PC-3 (cell line): ENCODE results near the gene AHSA1. TPM values are rescaled to one million over a fixed set of nuclear protein-coding genes. Genes with fewer than 3 reads are reported as not detected.
A peak's percentile ranks its signal among the peaks of the same experiment; 100 is the strongest.

Experiments
- ATAC-seq: fragments of 200-7000 bp; cut with Tn5 transposase; 2 replicates; pipeline ENCODE4 v1.9.1; 2020; ENCODE audit warnings: mild to moderate bottlenecking, moderate library complexity
- BruUV-seq: library from RNA; stranded (reverse); fragments of 400-500 nt; replicated peaks from 2 replicates; lab custom pipeline; 2021; lab: Mats Ljungman, UMichigan
- CTCF ChIA-PET: fragments of 300-600 bp; sonication (Branson Sonifier 250); formaldehyde crosslinking; loops from one replicate; lab custom pipeline; 2022; ENCODE audit warnings: antibody characterized with exemption; lab: Charles Lee
- POLR2A ChIA-PET: fragments of 300-600 bp; sonication (Branson Sonifier 250); formaldehyde crosslinking; loops from one replicate; lab custom pipeline; 2022; ENCODE audit warnings: antibody characterized with exemption; ENCODE audit not compliant: unreplicated experiment; lab: Charles Lee
- DNase-seq: peaks from one replicate; pipeline ENCODE4 v3.0.0-alpha.2; 2015
- H2AFZ ChIP-seq: fragments of 300-600 bp; sonication (generic); 2 replicates; pipeline ENCODE4 v1.6.0; 2016; ENCODE audit warnings: antibody characterized with exemption, low read length
- H3F3A ChIP-seq: fragments of 300-600 bp; sonication (generic); one replicate; pipeline ENCODE4 v1.6.0; 2017; ENCODE audit warnings: antibody characterized with exemption, low read length, control low read depth, mild to moderate bottlenecking; ENCODE audit not compliant: unreplicated experiment
- H3K27ac ChIP-seq: fragments of 300-600 bp; sonication (generic); 2 replicates; pipeline ENCODE4 v1.5.1; 2016; ENCODE audit warnings: mild to moderate bottlenecking, low read length
- H3K27me3 ChIP-seq: fragments of 300-600 bp; sonication (generic); 2 replicates; pipeline ENCODE4 v1.6.1; 2016; ENCODE audit warnings: low read length, mixed read lengths
- H3K36me3 ChIP-seq: fragments of 300-600 bp; sonication (generic); 2 replicates; pipeline ENCODE4 v1.6.1; 2016; ENCODE audit warnings: low read depth, mixed run types, low read length, mixed read lengths
- H3K4me1 ChIP-seq: fragments of 300-600 bp; sonication (generic); 2 replicates; pipeline ENCODE4 v1.5.1; 2016; ENCODE audit warnings: low read length; ENCODE audit not compliant: insufficient read depth
- H3K4me2 ChIP-seq: fragments of 300-600 bp; sonication (generic); 2 replicates; pipeline ENCODE4 v1.6.0; 2016; ENCODE audit warnings: low read length
- H3K4me3 ChIP-seq: fragments of 300-600 bp; sonication (generic); 2 replicates; pipeline ENCODE4 v1.5.1; 2016; ENCODE audit warnings: mild to moderate bottlenecking, low read length, mixed read lengths
- H3K79me2 ChIP-seq: fragments of 300-600 bp; sonication (generic); 2 replicates; pipeline ENCODE4 v1.6.1; 2017; ENCODE audit warnings: low read length, mixed read lengths
- H3K9ac ChIP-seq: fragments of 300-600 bp; sonication (generic); 2 replicates; pipeline ENCODE4 v1.6.0; 2016; ENCODE audit warnings: mild to moderate bottlenecking, low read length
- H3K9me2 ChIP-seq: fragments of 300-600 bp; sonication (generic); replicated peaks from 2 replicates; pipeline ENCODE4 v1.6.1; 2016; ENCODE audit warnings: mixed run types, low read length, mixed read lengths
- H3K9me3 ChIP-seq: fragments of 300-600 bp; sonication (generic); 2 replicates; pipeline ENCODE4 v1.6.1; 2016; ENCODE audit warnings: low read length, mixed read lengths
- H4K20me1 ChIP-seq: fragments of 300-600 bp; sonication (generic); 2 replicates; pipeline ENCODE4 v1.6.1; 2016; ENCODE audit warnings: low read length, mixed read lengths
- CTCF ChIP-seq: fragments of 300-600 bp; sonication (generic); conservative IDR thresholded peaks from 2 replicates; pipeline ENCODE4 v1.5.1; 2017; ENCODE audit warnings: antibody characterized with exemption, low read depth, mild to moderate bottlenecking, low read length
- EZH2 ChIP-seq: fragments of 300-600 bp; sonication (generic); IDR thresholded peaks from one replicate; pipeline ENCODE4 v1.6.1; 2017; ENCODE audit warnings: antibody characterized with exemption, mild to moderate bottlenecking, low read length; ENCODE audit not compliant: unreplicated experiment
- EZH2phosphoT487 ChIP-seq: fragments of 300-600 bp; sonication (generic); IDR thresholded peaks from 2 replicates; pipeline ENCODE4 v1.6.1; 2018; ENCODE audit warnings: mild to moderate bottlenecking, antibody characterized with exemption, low read length, borderline replicate concordance
- intact Hi-C: fragments of 100-400 bp; cut with micrococcal nuclease; formaldehyde crosslinking; loops from 2 replicates; pipeline ENCODE4 v1.9.0; 2023
- total RNA-seq: library from RNA; depleted of rRNA; stranded (reverse); fragments of >200 nt; gene quantifications from 2 replicates; pipeline ENCODE4 v1.2.3, GENCODE V29; 2014

Gene AHSA1
- total RNA-seq, 1 experiment from 2014 or later, result 215 TPM

GRCh38 chr14:77485256-77485655 lies 27.4 kb downstream of the AHSA1 start:
- ChIA-PET CTCF (no interaction called here), POLR2A (no interaction called here)
- ATAC-seq (peak; percentile 69), DNase-seq (peak; percentile 7)
- H3K36me3 ChIP-seq, result no peaks in the 10 kb centered on the region
- H3K9me2 ChIP-seq, result no peaks in the 10 kb centered on the region
- H3K4me3 ChIP-seq, result no peak overlapping the region
- no peaks in the 10 kb centered on the region for H3K27me3 ChIP-seq
- no peak overlapping the region for H2AFZ ChIP-seq
- H4K20me1 ChIP-seq, result no peaks in the 10 kb centered on the region
- H3K79me2 ChIP-seq, result no peaks in the 10 kb centered on the region
- no peak overlapping the region for H3K9ac ChIP-seq
- no peaks in the 10 kb centered on the region for H3F3A ChIP-seq
- intact Hi-C loops, result no loop called here
- H3K27ac ChIP-seq, result no peak overlapping the region
- H3K4me2 ChIP-seq, result no peak overlapping the region
- no peaks in the 10 kb centered on the region for H3K4me1 ChIP-seq
- no peaks in the 10 kb centered on the region for H3K9me3 ChIP-seq
- TF ChIP-seq EZH2 (no peak), CTCF (no peak), EZH2phosphoT487 (no peak)
- no TSS peak for BruUV-seq

GRCh38 chr14:77485901-77486678 lies 28.2 kb downstream of the AHSA1 start:
- H3K4me2 ChIP-seq, result no peak overlapping the region
- H3K79me2 ChIP-seq, result no peaks in the 10 kb centered on the region
- no peak overlapping the region for H3K4me3 ChIP-seq
- no peaks in the 10 kb centered on the region for H3F3A ChIP-seq
- no TSS peak for BruUV-seq
- H4K20me1 ChIP-seq, result no peaks in the 10 kb centered on the region
- H3K9me3 ChIP-seq, result no peaks in the 10 kb centered on the region
- peak; percentile 46 for DNase-seq
- TF ChIP-seq EZH2 (no peak), CTCF (no peak), EZH2phosphoT487 (no peak)
- no peaks in the 10 kb centered on the region for H3K27me3 ChIP-seq
- H3K36me3 ChIP-seq, result no peaks in the 10 kb centered on the region
- ChIA-PET POLR2A (no interaction called here), CTCF (no interaction called here)
- H2AFZ ChIP-seq, result no peak overlapping the region
- no peak overlapping the region for H3K9ac ChIP-seq
- H3K4me1 ChIP-seq, result no peaks in the 10 kb centered on the region
- no peaks in the 10 kb centered on the region for H3K9me2 ChIP-seq
- intact Hi-C loops, result no loop called here
- ATAC-seq, result peak; percentile 65
- H3K27ac ChIP-seq, result no peak overlapping the region

- H3K4me2 ChIP-seq, result no peak overlapping the region
- no peak for DNase-seq
- H3K9ac ChIP-seq, result no peak overlapping the region
- ChIA-PET POLR2A (no interaction called here), CTCF (no interaction called here)
- intact Hi-C loops, result no loop called here
- H3K4me3 ChIP-seq, result no peak overlapping the region
- H3K9me2 ChIP-seq, result no peaks in the 10 kb centered on the region
- no peak for TF ChIP-seq EZH2
- no peak for TF ChIP-seq CTCF
- TF ChIP-seq EZH2phosphoT487, result no peak
- no peak overlapping the region for H3K27ac ChIP-seq
- ATAC-seq, result no peak
- H3K79me2 ChIP-seq, result no peaks in the 10 kb centered on the region
- H3K4me1 ChIP-seq, result no peaks in the 10 kb centered on the region
- no peaks in the 10 kb centered on the region for H3K36me3 ChIP-seq
- no peak overlapping the region for H2AFZ ChIP-seq
- no TSS peak for BruUV-seq
- no peaks in the 10 kb centered on the region for H3F3A ChIP-seq
- no peaks in the 10 kb centered on the region for H3K27me3 ChIP-seq
- no peaks in the 10 kb centered on the region for H3K9me3 ChIP-seq
- H4K20me1 ChIP-seq, result no peaks in the 10 kb centered on the region
Measured at GRCh38 chr14:77488558-77488957, 30.7 kb downstream of the AHSA1 start.
